ENCODE data around the gene ZNF326. TPM values are rescaled to one million over a fixed set of nuclear protein-coding genes. Genes with fewer than 3 reads are reported as not detected.

The ZNF326 gene
- total RNA-seq, 1 experiment from 2014 or later = 60.1 TPM

- ChIA-PET CTCF (no interaction called here), POLR2A (ENCODE audit: low non-redundant PET) (no interaction called here)
- TF ChIP-seq CTCF (conservative IDR thresholded peaks at IDR 0.05; ENCODE audit: low read depth, low read length) (peak; percentile 40; the same call in 1 of the 2 replicates), EZH2 (IDR thresholded peaks at IDR 0.05; ENCODE audit: borderline replicate concordance, low read depth, low read length, poor library complexity, severe bottlenecking) (no peak)
- H3K27me3 ChIP-seq (replicated peaks; ENCODE audit: insufficient read depth, low read depth, low read length, poor library complexity) = no peaks in the 10 kb centered on the region
- H3K27ac ChIP-seq (ENCODE audit: low read depth, low read length, poor library complexity, severe bottlenecking) = no peak overlapping the region
- no peaks in the 10 kb centered on the region for H3K9me3 ChIP-seq (ENCODE audit: low read depth, low read length, poor library complexity, severe bottlenecking)
- intact Hi-C loops (cut with micrococcal nuclease; ENCODE audit: unreplicated experiment) = no loop called here
- no TSS peak for BruUV-seq (replicated peaks)
- no peak overlapping the region for H3K4me3 ChIP-seq (ENCODE audit: low read depth, low read length, poor library complexity, severe bottlenecking)
- H3K36me3 ChIP-seq (ENCODE audit: insufficient read depth, low read length, poor library complexity, severe bottlenecking) = no peaks in the 10 kb centered on the region
- DNase-seq (ENCODE audit: low spot score) = peak; percentile 37
- no peaks in the 10 kb centered on the region for H3K4me1 ChIP-seq (ENCODE audit: insufficient read depth, low read length, poor library complexity, severe bottlenecking)
Observed at GRCh38 chr1:89953131-89953626, 41.7 kb upstream of the ZNF326 start.

- intact Hi-C loops (cut with micrococcal nuclease; ENCODE audit: unreplicated experiment) = no loop called here
- no peaks in the 10 kb centered on the region for H3K27me3 ChIP-seq (replicated peaks; ENCODE audit: insufficient read depth, low read depth, low read length, poor library complexity)
- no peak for DNase-seq (ENCODE audit: low spot score)
- no peaks in the 10 kb centered on the region for H3K9me3 ChIP-seq (ENCODE audit: low read depth, low read length, poor library complexity, severe bottlenecking)
- POLR2A ChIA-PET (ENCODE audit: low non-redundant PET) = no interaction called here
- no peak overlapping the region for H3K4me3 ChIP-seq (ENCODE audit: low read depth, low read length, poor library complexity, severe bottlenecking)
- no TSS peak for BruUV-seq (replicated peaks)
- H3K36me3 ChIP-seq (ENCODE audit: insufficient read depth, low read length, poor library complexity, severe bottlenecking) = no peaks in the 10 kb centered on the region
- no peaks in the 10 kb centered on the region for H3K4me1 ChIP-seq (ENCODE audit: insufficient read depth, low read length, poor library complexity, severe bottlenecking)
- CTCF ChIA-PET = no interaction called here
- no peak for TF ChIP-seq CTCF (conservative IDR thresholded peaks at IDR 0.05; ENCODE audit: low read depth, low read length)
- no peak for TF ChIP-seq EZH2 (IDR thresholded peaks at IDR 0.05; ENCODE audit: borderline replicate concordance, low read depth, low read length, poor library complexity, severe bottlenecking)
- H3K27ac ChIP-seq (ENCODE audit: low read depth, low read length, poor library complexity, severe bottlenecking) = no peak overlapping the region
Observed at GRCh38 chr1:89953929-89954328, 41.0 kb upstream of the ZNF326 start.

- no peak for DNase-seq (ENCODE audit: low spot score)
- H3K27me3 ChIP-seq (replicated peaks; ENCODE audit: insufficient read depth, low read depth, low read length, poor library complexity) = no peaks in the 10 kb centered on the region
- ChIA-PET CTCF (no interaction called here), POLR2A (ENCODE audit: low non-redundant PET) (no interaction called here)
- H3K4me1 ChIP-seq (ENCODE audit: insufficient read depth, low read length, poor library complexity, severe bottlenecking) = no peaks in the 10 kb centered on the region
- no peaks in the 10 kb centered on the region for H3K9me3 ChIP-seq (ENCODE audit: low read depth, low read length, poor library complexity, severe bottlenecking)
- H3K36me3 ChIP-seq (ENCODE audit: insufficient read depth, low read length, poor library complexity, severe bottlenecking) = no peaks in the 10 kb centered on the region
- no peak overlapping the region for H3K4me3 ChIP-seq (ENCODE audit: low read depth, low read length, poor library complexity, severe bottlenecking)
- intact Hi-C loops (cut with micrococcal nuclease; ENCODE audit: unreplicated experiment) = no loop called here
- no peak overlapping the region for H3K27ac ChIP-seq (ENCODE audit: low read depth, low read length, poor library complexity, severe bottlenecking)
- no peak for TF ChIP-seq CTCF (conservative IDR thresholded peaks at IDR 0.05; ENCODE audit: low read depth, low read length)
- no peak for TF ChIP-seq EZH2 (IDR thresholded peaks at IDR 0.05; ENCODE audit: borderline replicate concordance, low read depth, low read length, poor library complexity, severe bottlenecking)
- BruUV-seq (replicated peaks) = no TSS peak
Observed at GRCh38 chr1:89954401-89954800, 40.5 kb upstream of the ZNF326 start.
